Left ventricle myocardium inferior (tissue), 1 donor: ENCODE measurements around the gene CPO. TPM values are rescaled to one million over a fixed set of nuclear protein-coding genes. Genes with fewer than 3 reads are reported as not detected.

Experiments used
- DNase-seq: peaks from one replicate; pipeline ENCODE4 v3.0.0-alpha.2; 2020
- H3K27ac ChIP-seq: fragments of 200-600 bp; replicated peaks from 2 replicates; pipeline ENCODE4 v1.8.0; 2021
- H3K27me3 ChIP-seq: fragments of 200-600 bp; 2 replicates; pipeline ENCODE4 v1.8.0; 2021; ENCODE audit warnings: low read depth
- H3K36me3 ChIP-seq: fragments of 200-600 bp; 2 replicates; pipeline ENCODE4 v1.8.0; 2021
- H3K4me1 ChIP-seq: fragments of 200-600 bp; 2 replicates; pipeline ENCODE4 v1.8.0; 2021
- H3K4me3 ChIP-seq: fragments of 200-600 bp; 2 replicates; pipeline ENCODE4 v1.8.0; 2021; ENCODE audit warnings: mild to moderate bottlenecking, moderate library complexity
- H3K9me3 ChIP-seq: fragments of 200-600 bp; replicated peaks from 2 replicates; pipeline ENCODE4 v1.8.0; 2021
- CTCF ChIP-seq: fragments of 200-600 bp; IDR thresholded peaks from 2 replicates; pipeline ENCODE4 v1.8.0; 2021; ENCODE audit warnings: antibody characterized with exemption, mild to moderate bottlenecking, borderline replicate concordance
- intact Hi-C: fragments of 100-400 bp; cut with micrococcal nuclease; formaldehyde crosslinking; loops from one replicate; pipeline ENCODE4 v1.11.0; 2022
- total RNA-seq: library from RNA; stranded (reverse); fragmentation: NEBNext Ultra II Directional; extraction: Animal tissue kit (Norgen Biotek cat#: 25700); gene quantifications from one replicate; pipeline ENCODE4 v1.2.1, GENCODE V29; 2021
- donor health status: DM: no; HTN: yes; CAD: no; lungs with severe emphysema.

The CPO gene
- total RNA-seq, 1 donor from 2014 or later = 0.25 TPM

- Histone ChIP-seq H3K4me3 (no peak overlapping the region), H3K27ac (no peak overlapping the region), H3K9me3 (no peaks in the 10 kb centered on the region), H3K36me3 (no peaks in the 10 kb centered on the region), H3K27me3 (no peaks in the 10 kb centered on the region), H3K4me1 (no peaks in the 10 kb centered on the region)
- no peak for TF ChIP-seq CTCF
- DNase-seq = no peak
- intact Hi-C loops = no loop called here
Observed at GRCh38 chr2:206920310-206920709, 19.0 kb upstream of the CPO start.

DNA sequence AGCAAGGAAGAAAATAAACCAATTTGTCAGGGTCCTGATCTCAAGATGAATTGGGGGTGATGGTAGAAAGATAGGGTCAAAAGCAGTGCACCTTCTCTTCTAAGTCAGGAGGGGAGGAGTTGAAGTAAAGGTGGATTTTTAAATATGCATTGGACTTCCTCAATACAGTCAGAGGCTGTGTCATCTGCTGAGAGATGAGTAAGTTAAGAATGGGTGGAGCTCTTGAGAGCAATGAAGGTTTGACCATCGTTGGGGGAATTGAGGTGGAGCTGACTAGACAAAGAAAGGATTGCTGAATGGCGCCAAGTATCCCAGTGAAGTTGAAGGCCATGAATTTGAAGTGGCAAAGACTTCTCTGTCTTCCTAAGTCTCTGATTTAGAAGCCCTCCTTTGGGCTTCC is 18.4 kb upstream of the CPO start:
- no peak for TF ChIP-seq CTCF
- DNase-seq = no peak
- intact Hi-C loops = no loop called here
- H3K9me3 ChIP-seq = no peaks in the 10 kb centered on the region
- H3K36me3 ChIP-seq = no peaks in the 10 kb centered on the region
- H3K27me3 ChIP-seq = no peaks in the 10 kb centered on the region
- no peak overlapping the region for H3K27ac ChIP-seq
- no peak overlapping the region for H3K4me3 ChIP-seq
- H3K4me1 ChIP-seq = no peaks in the 10 kb centered on the region

- Histone ChIP-seq H3K36me3 (no peaks in the 10 kb centered on the region), H3K4me3 (no peak overlapping the region), H3K27me3 (no peaks in the 10 kb centered on the region), H3K27ac (no peak overlapping the region), H3K9me3 (no peaks in the 10 kb centered on the region), H3K4me1 (no peaks in the 10 kb centered on the region)
- intact Hi-C loops = no loop called here
- DNase-seq = no peak
- TF ChIP-seq CTCF = no peak
Observed at GRCh38 chr2:206921529-206921928, 17.8 kb upstream of the CPO start.

DNA sequence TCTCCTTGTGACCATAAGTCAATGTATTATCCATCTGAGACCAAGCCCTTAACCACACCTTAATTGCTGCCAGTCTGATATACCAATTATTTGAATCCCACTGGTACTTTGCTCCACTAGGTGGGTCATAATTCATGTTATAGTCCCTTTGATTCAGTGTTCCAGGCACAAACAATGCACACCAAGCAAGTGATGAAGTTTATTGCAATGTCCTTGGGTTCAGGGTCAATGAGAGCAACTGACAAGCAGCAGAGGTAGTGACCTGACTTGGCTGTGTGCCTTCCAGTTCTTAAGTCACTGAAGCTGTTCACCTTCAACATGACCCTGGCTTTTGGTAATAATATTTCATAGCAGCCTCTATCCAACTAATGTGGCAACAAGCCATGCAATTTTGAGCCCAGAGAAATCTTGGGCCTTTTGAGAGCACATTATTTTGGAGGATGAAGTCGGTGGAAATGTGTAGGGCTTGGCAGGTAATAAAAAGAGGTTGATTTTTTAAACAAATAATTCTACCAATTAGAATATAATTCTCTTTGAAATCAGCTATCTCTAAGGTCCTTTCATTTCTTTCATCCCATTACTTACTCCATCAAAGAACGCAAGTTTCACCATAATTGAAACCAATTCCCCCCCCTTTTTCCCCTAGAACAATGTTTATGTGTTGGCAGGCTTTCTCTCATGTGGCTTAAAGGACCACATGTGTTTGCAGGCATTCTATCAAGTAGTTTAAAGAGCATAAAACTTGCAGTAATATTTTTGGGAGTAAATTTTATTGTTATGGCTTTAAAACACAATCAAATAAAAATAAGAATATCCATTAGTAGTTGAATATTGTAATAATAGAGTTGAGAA is 3.1 kb upstream of the CPO start:
- Histone ChIP-seq H3K27ac (no peak overlapping the region), H3K9me3 (peaks cover 13% of the 10 kb centered on the region), H3K4me3 (no peak overlapping the region), H3K27me3 (no peaks in the 10 kb centered on the region), H3K4me1 (peaks cover 13% of the 10 kb centered on the region), H3K36me3 (no peaks in the 10 kb centered on the region)
- no peak for DNase-seq
- TF ChIP-seq CTCF = no peak
- intact Hi-C loops = no loop called here

DNA sequence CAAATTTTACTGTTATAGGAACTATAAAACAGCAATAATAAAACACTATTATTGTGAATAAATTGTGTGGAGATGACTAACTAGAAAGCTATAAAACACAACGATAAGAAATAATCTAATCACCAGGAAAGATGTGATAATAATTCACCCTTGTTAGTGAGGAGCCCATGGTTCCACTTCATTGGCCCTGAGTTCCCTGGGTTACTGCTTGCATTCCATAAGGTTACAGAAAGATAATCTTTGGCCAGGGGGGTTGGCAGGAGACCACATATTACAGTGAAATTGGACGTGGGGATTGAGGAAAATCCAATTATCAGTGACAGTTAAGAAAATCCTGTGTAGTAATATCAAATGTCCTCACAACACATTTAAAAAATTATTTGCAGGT is 2.5 kb upstream of the CPO start:
- intact Hi-C loops = no loop called here
- no peak for DNase-seq
- no peak for TF ChIP-seq CTCF

More for the DNA sequence above, 2.5 kb upstream of the CPO start:
- Histone ChIP-seq H3K4me1 (peaks cover 13% of the 10 kb centered on the region), H3K27me3 (no peaks in the 10 kb centered on the region), H3K27ac (no peak overlapping the region), H3K36me3 (no peaks in the 10 kb centered on the region), H3K9me3 (peaks cover 7% of the 10 kb centered on the region), H3K4me3 (no peak overlapping the region)
